ENCODE results near the gene RPS19BP1.
"Not testable (repeated sequence)": the region's sequence is repeated elsewhere in the genome, so short reads cannot be mapped to it uniquely, and the experiment has no call there.

The RPS19BP1 gene

GRCh38 chr22:39510529-39511149, 21.9 kb downstream of the RPS19BP1 start:
- no peak for DNase-seq

GRCh38 chr22:39508393-39508792, 24.2 kb downstream of the RPS19BP1 start:
- no peak for DNase-seq

GRCh38 chr22:39507021-39507420, 25.5 kb downstream of the RPS19BP1 start:
- DNase-seq, result not testable (repeated sequence)

- DNase-seq, result no peak
These were observed 28.5 kb downstream of the RPS19BP1 start for GRCh38 chr22:39504071-39504470.

GRCh38 chr22:39503630-39504029, 28.9 kb downstream of the RPS19BP1 start:
- DNase-seq, result no peak

GRCh38 chr22:39502789-39503409, 29.6 kb downstream of the RPS19BP1 start:
- DNase-seq, result no peak

- DNase-seq, result peak; percentile 93 to 95
These were observed 30.3 kb downstream of the RPS19BP1 start, which contains the start of gene MIEF1 for GRCh38 chr22:39502109-39502788. Gene MIEF1 (plus strand): TSS chr22:39502290. CDS start chr22:39511295, 9,005 bp downstream.

- DNase-seq, result no peak
These were observed 30.9 kb downstream of the RPS19BP1 start for GRCh38 chr22:39501644-39502108.

GRCh38 chr22:39500101-39500500, 32.4 kb downstream of the RPS19BP1 start:
- no peak for DNase-seq

- no peak for DNase-seq
These were observed 33.7 kb downstream of the RPS19BP1 start for GRCh38 chr22:39498802-39499201.

GRCh38 chr22:39498368-39498767, 34.2 kb downstream of the RPS19BP1 start:
- DNase-seq, result no peak

- no peak for DNase-seq
These were observed 35.1 kb downstream of the RPS19BP1 start for GRCh38 chr22:39497429-39497828.

GRCh38 chr22:39496131-39496838, 36.3 kb downstream of the RPS19BP1 start:
- DNase-seq, result peak; percentile 57 to 59

- DNase-seq, result peak in 1 of 2 donors; percentile 49
These were observed 38.0 kb downstream of the RPS19BP1 start for GRCh38 chr22:39494471-39495120.

- DNase-seq, result no peak
These were observed 38.8 kb downstream of the RPS19BP1 start for GRCh38 chr22:39493759-39494158.

- no peak for DNase-seq
These were observed 40.4 kb downstream of the RPS19BP1 start for GRCh38 chr22:39492186-39492585.

GRCh38 chr22:39491696-39492095, 40.9 kb downstream of the RPS19BP1 start:
- DNase-seq, result no peak

GRCh38 chr22:39490966-39491680, 41.4 kb downstream of the RPS19BP1 start:
- DNase-seq, result no peak

GRCh38 chr22:39490135-39490798, 42.3 kb downstream of the RPS19BP1 start:
- DNase-seq, result peak; percentile 89 to 91

GRCh38 chr22:39489094-39490068, 43.2 kb downstream of the RPS19BP1 start:
- DNase-seq, result no peak

All from CD4-positive, alpha-beta T cell treated with Interleukin-4 for 1 hour (primary cell).